Common myeloid progenitor, CD34-positive (primary cell): ENCODE results near the gene IL9R.
A peak's percentile ranks its signal among the peaks of the same experiment; 100 is the strongest.

Experiments used
- CTCF ChIA-PET: fragments of 350-600 bp; sonication (Branson Sonifier 250); formaldehyde crosslinking; loops from one replicate; lab custom pipeline; 2021; ENCODE audit warnings: antibody characterized with exemption; lab: Charles Lee
- POLR2A ChIA-PET: fragments of 350-600 bp; sonication (Branson Sonifier 250); formaldehyde crosslinking; loops from one replicate; lab custom pipeline; 2021; ENCODE audit warnings: antibody characterized with exemption; lab: Charles Lee
- DNase-seq, 3 donors: peaks; one replicate each; pipeline versions ENCODE4 v3.0.0 to v3.0.0-alpha.2; 2013
- H3K27ac ChIP-seq, 2 experiments: 1 replicate in 1 of 2; 2 replicates in 1 of 2; pipeline ENCODE4 v1.7.0; 2013; ENCODE audit warnings: inconsistent platforms in 2 of 2, low read length in 2 of 2, mild to moderate bottlenecking in 2 of 2, low read depth in 1 of 2, moderate library complexity in 1 of 2; ENCODE audit not compliant: severe bottlenecking in 2 of 2, insufficient read depth in 1 of 2, poor library complexity in 1 of 2
- H3K27me3 ChIP-seq, 5 experiments: replicated peaks in 2 of 5; 1 replicate in 3 of 5; 2 replicates in 2 of 5; pipeline versions ENCODE4 v1.6.1 to v1.7.0; 2013; ENCODE audit warnings: low read length in 4 of 5, mild to moderate bottlenecking in 2 of 5, moderate library complexity in 2 of 5, inconsistent platforms in 1 of 5; ENCODE audit not compliant: insufficient read depth in 5 of 5, control insufficient read depth in 4 of 5
- H3K36me3 ChIP-seq, 4 experiments: 1 replicate in 2 of 4; 2 replicates in 2 of 4; pipeline versions ENCODE4 v1.6.1 to v1.7.0; 2013; ENCODE audit warnings: low read length in 3 of 4, control low read depth in 1 of 4, mild to moderate bottlenecking in 1 of 4; ENCODE audit not compliant: control insufficient read depth in 4 of 4, insufficient read depth in 4 of 4
- H3K4me1 ChIP-seq, 4 experiments: 1 replicate in 3 of 4; 2 replicates in 1 of 4; pipeline versions ENCODE4 v1.6.1 to v1.7.1; 2013; ENCODE audit warnings: low read length in 3 of 4, mild to moderate bottlenecking in 3 of 4, control low read depth in 1 of 4, inconsistent platforms in 1 of 4, moderate library complexity in 1 of 4; ENCODE audit not compliant: control insufficient read depth in 4 of 4, insufficient read depth in 4 of 4; ENCODE audit errors: control extremely low read depth in 1 of 4
- H3K4me3 ChIP-seq, 7 experiments: 1 replicate in 4 of 7; 2 replicates in 3 of 7; pipeline versions ENCODE4 v1.5.1 to v1.7.0; 2013; ENCODE audit warnings: mild to moderate bottlenecking in 7 of 7, low read length in 6 of 7, moderate library complexity in 6 of 7, inconsistent platforms in 2 of 7, low read depth in 2 of 7, control low read depth in 1 of 7; ENCODE audit not compliant: insufficient read depth in 4 of 7, control insufficient read depth in 1 of 7; ENCODE audit errors: extremely low read depth in 1 of 7
- H3K9me3 ChIP-seq, 5 experiments: 1 replicate in 4 of 5; 2 replicates in 1 of 5; pipeline versions ENCODE4 v1.6.1 to v1.7.1; 2013; ENCODE audit warnings: low read length in 4 of 5, mild to moderate bottlenecking in 2 of 5, inconsistent platforms in 1 of 5, low read depth in 1 of 5, moderate library complexity in 1 of 5; ENCODE audit not compliant: control insufficient read depth in 4 of 5, insufficient read depth in 2 of 5; ENCODE audit errors: control extremely low read depth in 1 of 5
- WGBS: methylation state at CpG from one replicate; pipeline ENCODE4 v1.1.5; 2013; ENCODE audit not compliant: insufficient coverage; 5-methylcytosine and 5-hydroxymethylcytosine counted together

Gene IL9R

GRCh38 chrX:155957843-155958242 lies 39.7 kb upstream of the IL9R start:
- whole genome bisulfite sequencing, result 53% methylated on average over 4 of the region's 7 CpGs
- POLR2A ChIA-PET, result no interaction called here

GRCh38 chrX:155959018-155959587 lies 38.4 kb upstream of the IL9R start:
- Histone ChIP-seq H3K9me3 (peaks cover 0 to 4% (median 2%) of the 10 kb centered on the region in 5 experiments), H3K27ac (no peak overlapping the region), H3K4me3 (no peak overlapping the region), H3K36me3 (no peaks in the 10 kb centered on the region), H3K27me3 (peaks cover 0 to 10% (median 0%) of the 10 kb centered on the region in 5 experiments), H3K4me1 (peaks cover 0 to 3% (median 0%) of the 10 kb centered on the region in 4 experiments)
- CTCF ChIA-PET, result no interaction called here
- POLR2A ChIA-PET, result no interaction called here
- WGBS, result 85% methylated on average over 5 of the region's 5 CpGs
- DNase-seq, result no peak

More at GRCh38 chrX:155957843-155958242, 39.7 kb upstream of the IL9R start:
- no peaks in the 10 kb centered on the region for H3K36me3 ChIP-seq
- no peak for DNase-seq
- H3K4me1 ChIP-seq, result peaks cover 0 to 3% (median 0%) of the 10 kb centered on the region in 4 experiments
- no peak overlapping the region for H3K4me3 ChIP-seq
- H3K27ac ChIP-seq, result no peak overlapping the region
- peaks cover 0 to 4% (median 0%) of the 10 kb centered on the region in 5 experiments for H3K27me3 ChIP-seq
- CTCF ChIA-PET, result no interaction called here
- H3K9me3 ChIP-seq, result no peaks in the 10 kb centered on the region

GRCh38 chrX:155962906-155963305 lies 34.6 kb upstream of the IL9R start:
- Histone ChIP-seq H3K27ac (no peak overlapping the region), H3K9me3 (peaks cover 0 to 8% (median 2%) of the 10 kb centered on the region in 5 experiments), H3K4me1 (no peaks in the 10 kb centered on the region), H3K4me3 (no peak overlapping the region), H3K27me3 (peaks cover 0 to 7% (median 0%) of the 10 kb centered on the region in 5 experiments), H3K36me3 (no peaks in the 10 kb centered on the region)
- whole genome bisulfite sequencing, result 63% methylated on average over 1 of the region's 1 CpG
- ChIA-PET CTCF (no interaction called here), POLR2A (no interaction called here)
- no peak for DNase-seq

- WGBS, result 29% methylated on average over 6 of the region's 8 CpGs
- CTCF ChIA-PET, result no interaction called here
- peak; percentile 83 to 88 (median 88) for DNase-seq
- H3K27me3 ChIP-seq, result peaks cover 0 to 11% (median 0%) of the 10 kb centered on the region in 5 experiments
- no peaks in the 10 kb centered on the region for H3K4me1 ChIP-seq
- POLR2A ChIA-PET, result no interaction called here
- peaks cover 0 to 14% (median 10%) of the 10 kb centered on the region in 5 experiments for H3K9me3 ChIP-seq
- no peaks in the 10 kb centered on the region for H3K36me3 ChIP-seq
- no peak overlapping the region for H3K4me3 ChIP-seq
- no peak overlapping the region for H3K27ac ChIP-seq
Measured at GRCh38 chrX:155966876-155967275, 30.6 kb upstream of the IL9R start.

GRCh38 chrX:155967653-155968325 lies 29.7 kb upstream of the IL9R start:
- 79% methylated on average over 3 of the region's 3 CpGs for WGBS
- Histone ChIP-seq H3K4me1 (no peaks in the 10 kb centered on the region), H3K27ac (no peak overlapping the region), H3K36me3 (no peaks in the 10 kb centered on the region), H3K4me3 (no peak overlapping the region), H3K27me3 (peaks cover 0 to 11% (median 0%) of the 10 kb centered on the region in 5 experiments), H3K9me3 (peaks cover 0 to 14% (median 10%) of the 10 kb centered on the region in 5 experiments)
- CTCF ChIA-PET, result no interaction called here
- POLR2A ChIA-PET, result no interaction called here
- DNase-seq, result peak in 1 of 3 donors; percentile 44

- no CpG with 5 or more reads among the region's 1 CpG for WGBS
- POLR2A ChIA-PET, result no interaction called here
- DNase-seq, result peak in 2 of 3 donors; percentile 23 to 52
- H3K9me3 ChIP-seq, result peaks cover 0 to 12% (median 10%) of the 10 kb centered on the region in 5 experiments
- H3K27me3 ChIP-seq, result peaks cover 0 to 6% (median 0%) of the 10 kb centered on the region in 5 experiments
- H3K27ac ChIP-seq, result no peak overlapping the region
- H3K4me1 ChIP-seq, result no peaks in the 10 kb centered on the region
- no peaks in the 10 kb centered on the region for H3K36me3 ChIP-seq
- H3K4me3 ChIP-seq, result no peak overlapping the region
- CTCF ChIA-PET, result no interaction called here
Measured at GRCh38 chrX:155968326-155968661, 29.2 kb upstream of the IL9R start.

- Histone ChIP-seq H3K4me1 (no peaks in the 10 kb centered on the region), H3K27ac (no peak overlapping the region), H3K4me3 (no peak overlapping the region), H3K27me3 (peaks cover 0 to 4% (median 0%) of the 10 kb centered on the region in 5 experiments), H3K9me3 (peaks cover 0 to 10% (median 8%) of the 10 kb centered on the region in 5 experiments), H3K36me3 (no peaks in the 10 kb centered on the region)
- peak in 2 of 3 donors; percentile 27 to 36 for DNase-seq
- ChIA-PET CTCF (no interaction called here), POLR2A (no interaction called here)
- 0% methylated on average over 2 of the region's 5 CpGs for WGBS
Measured at GRCh38 chrX:155968791-155969190, 28.7 kb upstream of the IL9R start.
